Measurements from ENCODE around the gene ABCA5.

Gene ABCA5

DNA sequence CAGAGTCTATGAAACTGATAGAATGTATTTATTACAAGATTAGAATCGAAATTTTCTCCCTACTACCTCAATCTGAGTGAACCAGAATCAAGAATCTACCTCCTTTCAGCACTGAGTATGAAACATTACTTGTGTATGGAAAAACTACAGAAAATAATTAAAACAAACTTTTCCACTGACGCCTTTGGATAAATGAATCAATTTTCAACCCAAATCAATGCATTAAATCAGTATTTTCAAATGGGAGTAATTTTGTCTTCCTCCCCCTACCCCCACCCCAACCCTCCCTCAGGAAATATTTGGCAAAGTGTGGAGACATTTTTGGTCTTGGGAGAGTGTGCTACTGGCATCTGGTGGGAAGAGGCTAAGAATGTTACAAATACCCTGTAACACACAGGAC, 90.5 kb downstream of the ABCA5 start:
- H3K4me3 ChIP-seq (ENCODE audit: low read depth, low read length): no peak overlapping the region
- TF ChIP-seq, protein P1, sequence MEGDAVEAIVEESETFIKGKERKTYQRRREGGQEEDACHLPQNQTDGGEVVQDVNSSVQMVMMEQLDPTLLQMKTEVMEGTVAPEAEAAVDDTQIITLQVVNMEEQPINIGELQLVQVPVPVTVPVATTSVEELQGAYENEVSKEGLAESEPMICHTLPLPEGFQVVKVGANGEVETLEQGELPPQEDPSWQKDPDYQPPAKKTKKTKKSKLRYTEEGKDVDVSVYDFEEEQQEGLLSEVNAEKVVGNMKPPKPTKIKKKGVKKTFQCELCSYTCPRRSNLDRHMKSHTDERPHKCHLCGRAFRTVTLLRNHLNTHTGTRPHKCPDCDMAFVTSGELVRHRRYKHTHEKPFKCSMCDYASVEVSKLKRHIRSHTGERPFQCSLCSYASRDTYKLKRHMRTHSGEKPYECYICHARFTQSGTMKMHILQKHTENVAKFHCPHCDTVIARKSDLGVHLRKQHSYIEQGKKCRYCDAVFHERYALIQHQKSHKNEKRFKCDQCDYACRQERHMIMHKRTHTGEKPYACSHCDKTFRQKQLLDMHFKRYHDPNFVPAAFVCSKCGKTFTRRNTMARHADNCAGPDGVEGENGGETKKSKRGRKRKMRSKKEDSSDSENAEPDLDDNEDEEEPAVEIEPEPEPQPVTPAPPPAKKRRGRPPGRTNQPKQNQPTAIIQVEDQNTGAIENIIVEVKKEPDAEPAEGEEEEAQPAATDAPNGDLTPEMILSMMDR (IDR thresholded peaks at IDR 0.05; ENCODE audit: low read depth, low read length): no peak
- no peak for DNase-seq (ENCODE audit: low read depth, low spot score)
- in situ Hi-C loops (cut with HindIII; ENCODE audit: low sequenced_read_pairs): no loop called here

DNA sequence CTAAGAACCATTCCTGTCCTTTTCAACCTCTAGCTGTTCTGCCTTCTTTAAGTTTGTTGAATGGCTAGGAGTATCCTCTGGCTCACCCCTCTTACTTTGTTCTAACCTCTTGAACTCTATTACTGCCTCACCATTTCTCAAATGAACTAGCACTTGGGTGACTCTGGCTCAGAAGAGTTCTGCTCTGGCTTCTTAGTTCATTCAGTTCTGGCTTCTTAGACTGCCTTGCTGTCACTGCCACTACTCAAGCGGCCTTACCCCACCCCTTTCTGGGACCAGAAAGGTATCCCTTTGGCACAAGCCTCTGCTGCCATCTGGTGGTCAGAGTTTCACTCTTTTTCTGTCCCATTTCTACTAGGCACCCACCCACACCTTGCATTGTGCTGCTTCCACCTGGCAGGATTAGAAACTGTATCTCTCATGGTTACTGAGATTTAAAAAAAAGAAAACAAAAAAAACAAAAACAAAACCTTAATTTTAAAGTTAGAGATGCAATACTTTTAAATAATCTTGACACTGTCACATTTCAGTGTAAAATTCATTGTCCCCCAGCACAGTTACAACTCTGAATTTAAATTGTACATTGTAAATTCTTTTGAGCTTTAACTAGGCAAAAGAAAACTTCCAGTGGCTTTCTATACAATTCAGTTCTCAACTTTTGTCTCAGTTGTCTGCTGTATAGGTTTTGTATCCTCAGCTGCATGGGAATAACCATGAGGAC, 91.4 kb downstream of the ABCA5 start:
- in situ Hi-C loops (cut with HindIII; ENCODE audit: low sequenced_read_pairs): no loop called here
- DNase-seq (ENCODE audit: low read depth, low spot score): peak; percentile 80
- no peak overlapping the region for H3K4me3 ChIP-seq (ENCODE audit: low read depth, low read length)
- TF ChIP-seq, protein P1 (IDR thresholded peaks at IDR 0.05; ENCODE audit: low read depth, low read length): peak; percentile 67

DNA sequence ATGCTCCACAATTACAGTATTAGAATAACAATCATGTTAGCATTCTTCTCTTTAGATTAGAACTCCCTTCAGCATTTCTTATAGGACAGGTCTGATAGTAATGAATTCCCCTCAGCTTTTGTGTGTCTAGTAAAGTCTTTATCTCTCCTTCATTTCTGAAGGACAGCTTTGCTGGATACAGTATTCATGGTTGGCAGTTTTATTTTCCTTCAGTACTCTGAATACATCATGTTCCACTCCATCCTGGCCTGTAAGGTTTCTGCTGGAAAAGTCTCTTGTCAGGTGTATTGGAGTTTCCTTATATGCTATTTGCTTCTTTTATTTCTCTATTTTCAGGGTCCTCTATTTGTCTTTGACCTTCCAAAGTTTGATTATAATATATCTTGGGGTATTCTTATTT, 94.3 kb downstream of the ABCA5 start:
- in situ Hi-C loops (cut with HindIII; ENCODE audit: low sequenced_read_pairs): no loop called here
- no peak overlapping the region for H3K4me3 ChIP-seq (ENCODE audit: low read depth, low read length)
- no peak for DNase-seq (ENCODE audit: low read depth, low spot score)
- TF ChIP-seq, protein P1 (IDR thresholded peaks at IDR 0.05; ENCODE audit: low read depth, low read length): no peak

DNA sequence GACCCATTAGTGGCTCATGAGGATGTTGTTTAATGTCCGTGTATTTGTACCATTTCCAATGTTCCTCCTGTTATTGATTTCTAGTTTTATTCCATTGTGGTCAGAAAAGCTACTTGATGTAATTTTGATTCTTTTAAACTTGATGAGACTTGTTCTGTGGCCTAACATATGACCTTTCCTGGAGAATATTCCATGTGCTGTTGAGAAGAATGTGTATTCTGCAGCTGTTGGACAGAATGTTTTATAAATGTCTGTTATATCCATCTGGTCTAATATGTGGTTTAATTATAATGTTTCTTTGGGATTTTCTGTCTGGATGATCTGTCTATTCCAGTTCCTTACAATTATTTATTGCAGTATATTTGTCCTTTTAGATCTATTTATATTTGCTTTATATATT, 95.4 kb downstream of the ABCA5 start:
- no peak for DNase-seq (ENCODE audit: low read depth, low spot score)
- TF ChIP-seq, protein P1 (IDR thresholded peaks at IDR 0.05; ENCODE audit: low read depth, low read length): no peak
- in situ Hi-C loops (cut with HindIII; ENCODE audit: low sequenced_read_pairs): no loop called here
- no peak overlapping the region for H3K4me3 ChIP-seq (ENCODE audit: low read depth, low read length)

DNA sequence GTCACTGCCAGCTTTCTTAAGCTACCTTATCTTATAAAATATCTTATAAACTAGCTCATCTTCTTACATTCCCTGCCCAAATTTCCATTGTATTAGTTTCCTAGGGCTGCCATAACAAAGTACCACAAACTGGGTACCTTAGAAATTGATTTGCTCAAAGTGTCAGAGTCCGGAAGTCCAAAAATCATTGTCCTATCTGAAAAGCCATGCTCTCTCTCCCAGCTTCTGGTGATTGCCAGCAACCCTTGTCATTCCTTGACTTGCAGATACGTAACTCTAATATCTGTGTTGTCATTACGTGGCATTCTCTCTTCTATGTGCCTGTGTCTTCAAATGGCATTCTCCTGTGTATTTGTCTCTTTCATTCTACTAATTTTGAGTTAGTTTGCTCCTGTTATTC, 96.0 kb downstream of the ABCA5 start:
- no peak overlapping the region for H3K4me3 ChIP-seq (ENCODE audit: low read depth, low read length)
- in situ Hi-C loops (cut with HindIII; ENCODE audit: low sequenced_read_pairs): no loop called here
- TF ChIP-seq, protein P1 (IDR thresholded peaks at IDR 0.05; ENCODE audit: low read depth, low read length): no peak
- no peak for DNase-seq (ENCODE audit: low read depth, low spot score)

DNA sequence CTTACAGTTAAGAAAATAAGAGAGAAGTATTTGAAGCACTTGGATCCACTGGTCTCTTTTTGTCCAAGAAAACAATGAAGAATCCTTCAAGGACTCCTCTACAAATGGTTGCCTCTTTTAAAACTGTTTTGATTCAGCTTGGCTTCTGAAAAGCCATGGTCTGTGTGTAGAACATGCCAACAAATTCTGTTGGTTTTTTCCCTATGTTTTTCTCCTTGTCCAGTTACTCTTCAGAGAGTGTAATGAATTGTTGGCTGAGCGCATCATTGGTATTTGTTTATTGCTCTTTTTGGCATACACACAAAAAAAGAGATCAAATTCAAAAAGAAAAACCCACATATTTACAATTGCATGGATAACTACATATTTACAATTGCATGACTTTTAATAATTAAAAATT, 98.4 kb downstream of the ABCA5 start, which contains the start of gene ABCA10:
Gene ABCA10 (minus strand): TSS at position 249 of the 400 bp plus-strand sequence. CDS start 3,466 bp downstream, outside the sequence.
- peak; percentile 7 for DNase-seq (ENCODE audit: low read depth, low spot score)
- TF ChIP-seq, protein P1 (IDR thresholded peaks at IDR 0.05; ENCODE audit: low read depth, low read length): no peak
- in situ Hi-C loops (cut with HindIII; ENCODE audit: low sequenced_read_pairs): no loop called here
- H3K4me3 ChIP-seq (ENCODE audit: low read depth, low read length): no peak within 1 kb of the TSS
